Heart left ventricle (tissue), 13 donors: ENCODE data around the gene STKLD1.

Experiments
- CTCF ChIP-seq, 12 donors: fragments of 200-600 bp; sonication (generic) in 4 of 12; IDR thresholded peaks; one replicate each; pipeline versions ENCODE4 v1.5.0 to v1.8.0; 2018 to 2022; ENCODE audit warnings: antibody characterized with exemption in 12 of 12, mild to moderate bottlenecking in 5 of 12
- POLR2A ChIP-seq, 2 donors: fragments of 450-650 bp; IDR thresholded peaks; one replicate each; pipeline ENCODE4 v1.6.1; 2017; ENCODE audit warnings: antibody characterized with exemption in 2 of 2, mild to moderate bottlenecking in 2 of 2, moderate library complexity in 2 of 2
- donor health status: ischemic (EF 13 %, LVEDD 7.1; RV severe dilation, severe dysfunction).
- donor health status: DM: no; HTN: yes; CAD: no.
- donor health status: DM: no; HTN: no; CAD: no.
- donor health status: ischemic (EF 25% LVEDD 6.9; RV normal size, moderate dysfunction).
- donor health status: ischemic (EF 25% LVEDD 5.7; RV mildly dilated, moderate dysfunction).
- donor health status: ischemic (EF 35%, LVEDD 5.7; RV mildly dilated, moderate dysfunction).
- donor health status: nonischemic (EF 11% LVEDD 7.7; RV severe dilation, severe dysfunction).
- donor health status: DM: yes; HTN: yes; CAD: no.
- donor health status: PGD.
- donor health status: ischemic (EF 29% LVEDD 5.4; RV normal size, mild dysfunction).
- donor health status: nonischemic (EF 23%, LVEDD 6.1; RV moderate dilation, normal function).

- TF ChIP-seq CTCF (IDR thresholded peaks at IDR 0.05) (no peak), POLR2A (IDR thresholded peaks at IDR 0.05) (no peak)
These were observed 24.1 kb downstream of the STKLD1 start for GRCh38 chr9:133400292-133400691.
